H1 (cell line): Measurements from ENCODE around the gene TP53. TPM values are rescaled to one million over a fixed set of nuclear protein-coding genes. Genes with fewer than 3 reads are reported as not detected.

ENCODE experiments used
- GABPA ChIP-seq: IDR thresholded peaks from 2 replicates; pipeline ENCODE4 v1.6.1; 2011; ENCODE audit warnings: mild to moderate bottlenecking, low read length, moderate library complexity, borderline replicate concordance; ENCODE audit not compliant: insufficient read depth
- HDAC2 ChIP-seq, 2 experiments: fragments of 300-600 bp in 1 of 2; sonication (generic) in 1 of 2; IDR thresholded peaks; 2 replicates each; pipeline ENCODE4 v1.6.1; 2011 to 2012; ENCODE audit warnings: low read depth in 2 of 2, low read length in 2 of 2, mild to moderate bottlenecking in 2 of 2, moderate library complexity in 2 of 2, borderline replicate concordance in 1 of 2, inconsistent platforms in 1 of 2
- polyA plus RNA-seq, 7 experiments: library from polyadenylated mRNA; depleted of rRNA in 3 of 7; stranded (reverse) in 5 of 7; unstranded in 2 of 7; fragments of >200 nt in 5 of 7; fragments of 200-250 nt in 2 of 7; gene quantifications; 1 replicate in 5 of 7; 2 replicates in 1 of 7; 4 replicates in 1 of 7; pipeline versions ENCODE4 v1.2.1 to v1.2.3, GENCODE V29; 2011 to 2013; ENCODE audit warnings: missing spikeins in 2 of 7, mixed read lengths in 2 of 7
- total RNA-seq: library from RNA; stranded (reverse); fragmentation: NEBNext Ultra II Directional; extraction: Animal tissue kit (Norgen Biotek cat#: 25700); gene quantifications from 2 replicates; pipeline ENCODE4 v1.2.1, GENCODE V29; 2021

Gene TP53
- total and polyA plus RNA-seq, 2 of the 8 experiments (the other 6 are each of a cell fraction or from before 2014, with no cell fraction given) = 143 to 198 TPM

DNA sequence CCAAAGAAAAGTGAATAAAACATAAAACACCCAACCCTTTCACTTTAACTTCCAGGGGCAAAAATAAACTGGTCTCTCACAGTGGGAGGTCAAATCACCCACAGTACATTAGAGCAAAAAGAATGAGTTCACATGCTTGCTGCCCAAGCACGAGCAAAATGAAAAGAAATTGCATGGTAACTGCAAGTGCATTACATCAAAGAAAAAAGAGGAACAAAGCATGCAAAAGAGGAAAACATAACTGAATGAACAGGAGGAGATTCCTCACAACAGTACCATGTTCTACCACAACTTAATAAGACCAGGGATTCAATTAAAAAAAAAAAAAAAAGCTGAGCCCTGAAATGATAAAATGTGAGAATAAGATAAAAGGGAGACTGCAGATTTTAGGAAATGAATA lies 42.5 kb upstream of the TP53 start (continued):
- TF ChIP-seq HDAC2 (IDR thresholded peaks at IDR 0.05; ENCODE audit: borderline replicate concordance in 1 of 2, low read depth in 2 of 2, low read length in 2 of 2) (no peak), GABPA (no peak)
